ENCODE measurements around the gene RACGAP1. TPM values are rescaled to one million over a fixed set of nuclear protein-coding genes. Genes with fewer than 3 reads are reported as not detected.
A peak's percentile ranks its signal among the peaks of the same experiment; 100 is the strongest.

RACGAP1 gene
- total and polyA plus RNA-seq, 12 donors, result 1.0 to 17.8 (median 3.9) TPM

DNA sequence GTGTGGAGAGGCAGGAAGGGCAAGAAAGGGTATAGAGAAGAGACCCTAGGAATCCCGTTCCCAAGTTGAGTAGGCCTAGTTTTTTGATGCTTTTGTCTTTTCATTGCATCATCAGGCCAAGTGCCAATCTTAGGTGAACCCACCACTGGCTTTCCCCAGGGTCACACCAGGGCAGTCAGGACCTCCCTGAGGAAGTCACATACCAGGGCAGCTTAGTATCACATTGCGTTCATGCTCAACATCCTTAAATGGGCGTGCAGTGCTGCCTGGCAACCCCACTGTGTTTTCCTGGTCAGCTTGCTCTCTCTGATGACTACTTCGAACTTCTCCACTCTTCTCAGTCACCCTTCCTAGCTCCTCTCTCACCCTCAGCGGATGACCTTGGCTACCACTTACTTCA lies 41.1 kb upstream of the RACGAP1 start:
- no peak overlapping the region for H3K27ac ChIP-seq
- 48 to 54% methylated on average over 5 of the region's 5 CpGs for WGBS, 2 donors
- no peak overlapping the region for H3K4me3 ChIP-seq
- H3K9me3 ChIP-seq, result no peaks in the 10 kb centered on the region
- H3K4me1 ChIP-seq, result peaks cover 3 to 13% (median 7%) of the 10 kb centered on the region in 9 donors
- intact Hi-C loops (cut with DNase I), result no loop called here
- H3K27me3 ChIP-seq, result peaks cover 0 to 6% (median 0%) of the 10 kb centered on the region in 7 donors
- DNase-seq (no peak), ATAC-seq (peak in 5 of 8 donors; percentile 27 to 53 (median 45))
- no peaks in the 10 kb centered on the region for H3K36me3 ChIP-seq
- TF ChIP-seq, protein P1, sequence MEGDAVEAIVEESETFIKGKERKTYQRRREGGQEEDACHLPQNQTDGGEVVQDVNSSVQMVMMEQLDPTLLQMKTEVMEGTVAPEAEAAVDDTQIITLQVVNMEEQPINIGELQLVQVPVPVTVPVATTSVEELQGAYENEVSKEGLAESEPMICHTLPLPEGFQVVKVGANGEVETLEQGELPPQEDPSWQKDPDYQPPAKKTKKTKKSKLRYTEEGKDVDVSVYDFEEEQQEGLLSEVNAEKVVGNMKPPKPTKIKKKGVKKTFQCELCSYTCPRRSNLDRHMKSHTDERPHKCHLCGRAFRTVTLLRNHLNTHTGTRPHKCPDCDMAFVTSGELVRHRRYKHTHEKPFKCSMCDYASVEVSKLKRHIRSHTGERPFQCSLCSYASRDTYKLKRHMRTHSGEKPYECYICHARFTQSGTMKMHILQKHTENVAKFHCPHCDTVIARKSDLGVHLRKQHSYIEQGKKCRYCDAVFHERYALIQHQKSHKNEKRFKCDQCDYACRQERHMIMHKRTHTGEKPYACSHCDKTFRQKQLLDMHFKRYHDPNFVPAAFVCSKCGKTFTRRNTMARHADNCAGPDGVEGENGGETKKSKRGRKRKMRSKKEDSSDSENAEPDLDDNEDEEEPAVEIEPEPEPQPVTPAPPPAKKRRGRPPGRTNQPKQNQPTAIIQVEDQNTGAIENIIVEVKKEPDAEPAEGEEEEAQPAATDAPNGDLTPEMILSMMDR (IDR thresholded peaks at IDR 0.05), result no peak

DNA sequence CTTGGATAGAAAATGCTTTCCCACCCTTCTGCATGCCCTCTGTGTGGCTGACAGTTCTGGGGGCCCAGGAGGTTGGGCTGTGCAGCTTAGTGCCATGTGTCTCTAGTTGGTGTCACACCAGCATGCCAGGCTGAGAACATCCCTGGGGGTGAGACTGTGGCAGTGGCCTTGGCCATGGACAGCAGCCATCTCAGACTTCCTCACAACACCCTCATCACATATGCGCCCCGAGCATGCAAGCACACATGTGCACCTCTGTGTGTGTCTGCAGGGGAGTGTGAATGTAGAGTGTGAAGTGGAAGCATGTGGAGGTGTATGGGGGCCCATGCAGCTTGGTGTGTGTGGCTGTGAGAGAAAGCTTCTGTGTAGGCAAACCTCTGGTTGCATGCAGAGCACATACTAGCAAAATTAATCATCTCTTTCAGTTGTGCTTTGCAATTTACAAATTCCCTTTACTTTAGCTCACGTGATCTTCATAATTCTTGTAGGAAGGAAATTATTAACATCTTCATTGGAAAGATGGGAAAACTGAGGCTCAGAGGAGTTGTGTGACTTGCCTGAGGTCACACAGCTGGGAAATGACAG lies 40.5 kb upstream of the RACGAP1 start:
- Histone ChIP-seq H3K9me3 (no peaks in the 10 kb centered on the region), H3K27me3 (peaks cover 0 to 6% (median 0%) of the 10 kb centered on the region in 7 donors), H3K4me3 (no peak overlapping the region), H3K36me3 (no peaks in the 10 kb centered on the region), H3K4me1 (peaks cover 2 to 16% (median 8%) of the 10 kb centered on the region in 9 donors), H3K27ac (no peak overlapping the region)
- TF ChIP-seq, protein P1 (IDR thresholded peaks at IDR 0.05), result no peak
- no peak for DNase-seq
- intact Hi-C loops (cut with DNase I), result no loop called here
- ATAC-seq, result no peak
- 88 to 91% methylated on average over 3 of the region's 3 CpGs for WGBS, 2 donors

DNA sequence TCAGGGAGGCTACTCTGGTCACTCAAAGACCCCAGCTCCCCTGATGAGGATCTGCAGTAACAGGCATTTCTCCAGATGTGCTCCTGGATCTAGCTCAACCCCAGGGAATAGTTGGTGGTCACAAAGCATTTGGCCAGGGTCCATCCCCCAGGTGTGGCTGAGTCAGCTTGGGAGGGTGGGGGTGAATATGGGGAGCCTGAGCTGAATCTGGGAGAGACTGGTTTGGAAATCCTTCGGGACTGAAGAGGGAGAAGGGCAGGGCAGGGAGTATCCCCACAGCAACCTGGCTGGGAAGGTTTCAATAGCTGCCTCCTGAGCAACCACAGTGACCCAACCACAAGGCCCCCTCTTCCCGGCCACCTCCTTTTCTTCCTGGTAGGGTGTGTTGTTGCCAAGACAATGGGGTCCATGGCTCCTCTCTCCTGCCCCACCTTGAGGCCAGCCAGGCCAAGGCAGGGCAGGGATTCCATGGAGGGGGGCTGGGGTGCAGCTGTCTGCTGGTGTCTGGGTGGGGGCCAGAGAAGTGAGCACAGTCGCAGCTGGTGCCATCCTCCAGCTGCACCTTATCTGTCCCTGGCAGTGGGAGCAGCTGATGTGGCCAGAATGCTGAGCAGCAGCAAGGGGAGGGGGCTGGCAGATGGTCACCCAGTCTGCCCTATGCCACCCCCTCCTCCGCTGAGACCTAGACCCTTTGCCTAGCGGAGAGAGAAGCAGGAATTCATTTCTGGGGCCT lies 37.6 kb upstream of the RACGAP1 start:
- ATAC-seq, result no peak
- Histone ChIP-seq H3K4me3 (no peak overlapping the region), H3K27ac (no peak overlapping the region), H3K9me3 (no peaks in the 10 kb centered on the region), H3K36me3 (no peaks in the 10 kb centered on the region), H3K4me1 (peaks cover 0 to 33% (median 3%) of the 10 kb centered on the region in 9 donors), H3K27me3 (peaks cover 0 to 15% (median 4%) of the 10 kb centered on the region in 7 donors)
- no peak for DNase-seq
- WGBS, 2 donors, result 84 to 91% methylated on average over 5 of the region's 5 CpGs
- intact Hi-C loops (cut with DNase I), result loop anchor here in 1 of 10 donors (5.0 kb wide), 1 partner anchor 196 kb away; no protein-coding TSS in a partner anchor
- TF ChIP-seq, protein P1 (IDR thresholded peaks at IDR 0.05), result no peak

- Histone ChIP-seq H3K27ac (no peak overlapping the region), H3K27me3 (peaks cover 0 to 23% (median 6%) of the 10 kb centered on the region in 7 donors), H3K36me3 (no peaks in the 10 kb centered on the region), H3K9me3 (no peaks in the 10 kb centered on the region), H3K4me3 (no peak overlapping the region), H3K4me1 (peaks cover 0 to 37% (median 4%) of the 10 kb centered on the region in 9 donors)
- WGBS, 2 donors, result 62 to 70% methylated on average over 6 of the region's 6 CpGs
- TF ChIP-seq, protein P1 (IDR thresholded peaks at IDR 0.05), result no peak
- DNase-seq (no peak), ATAC-seq (no peak)
- intact Hi-C loops (cut with DNase I), result loop anchor here in 1 of 10 donors (5.0 kb wide), 1 partner anchor 195 kb away; no protein-coding TSS in a partner anchor
Observed at GRCh38 chr12:50061946-50062686, 36.8 kb upstream of the RACGAP1 start.
